B cell (primary cell): ENCODE measurements around the gene WRNIP1.

Experiments
- EZH2 ChIP-seq: IDR thresholded peaks from 2 replicates; pipeline ENCODE4 v1.6.1; 2012; ENCODE audit warnings: borderline replicate concordance, low read depth, mild to moderate bottlenecking, moderate library complexity, low read length; ENCODE audit not compliant: insufficient read depth, poor library complexity, severe bottlenecking
- TF ChIP-seq, protein P1 (sequence below): fragments of 200-600 bp; IDR thresholded peaks from one replicate; pipeline ENCODE4 v1.8.0; 2022; ENCODE audit warnings: antibody characterized with exemption, mild to moderate bottlenecking

DNA sequence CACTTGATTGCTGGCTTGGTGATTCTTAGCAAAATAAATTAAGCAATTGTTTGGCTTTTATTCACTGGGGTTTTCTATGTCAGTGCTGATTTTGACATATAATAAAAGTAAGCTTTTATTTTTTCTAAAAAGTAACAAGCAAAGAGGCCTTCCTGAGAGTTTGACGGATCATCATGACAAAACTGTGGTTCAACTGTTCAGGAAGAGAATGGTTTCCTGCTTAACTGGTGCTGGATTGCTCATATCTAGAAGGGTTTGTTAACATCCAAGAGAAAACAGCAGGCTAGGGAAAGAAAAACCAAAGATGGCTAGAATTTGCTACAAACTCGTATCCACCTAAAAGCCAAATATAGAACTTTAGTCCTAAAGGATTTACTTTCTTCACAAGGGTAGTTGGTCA, 55.2 kb downstream of the WRNIP1 start:
- TF ChIP-seq EZH2 = no peak
- TF ChIP-seq, protein P1, sequence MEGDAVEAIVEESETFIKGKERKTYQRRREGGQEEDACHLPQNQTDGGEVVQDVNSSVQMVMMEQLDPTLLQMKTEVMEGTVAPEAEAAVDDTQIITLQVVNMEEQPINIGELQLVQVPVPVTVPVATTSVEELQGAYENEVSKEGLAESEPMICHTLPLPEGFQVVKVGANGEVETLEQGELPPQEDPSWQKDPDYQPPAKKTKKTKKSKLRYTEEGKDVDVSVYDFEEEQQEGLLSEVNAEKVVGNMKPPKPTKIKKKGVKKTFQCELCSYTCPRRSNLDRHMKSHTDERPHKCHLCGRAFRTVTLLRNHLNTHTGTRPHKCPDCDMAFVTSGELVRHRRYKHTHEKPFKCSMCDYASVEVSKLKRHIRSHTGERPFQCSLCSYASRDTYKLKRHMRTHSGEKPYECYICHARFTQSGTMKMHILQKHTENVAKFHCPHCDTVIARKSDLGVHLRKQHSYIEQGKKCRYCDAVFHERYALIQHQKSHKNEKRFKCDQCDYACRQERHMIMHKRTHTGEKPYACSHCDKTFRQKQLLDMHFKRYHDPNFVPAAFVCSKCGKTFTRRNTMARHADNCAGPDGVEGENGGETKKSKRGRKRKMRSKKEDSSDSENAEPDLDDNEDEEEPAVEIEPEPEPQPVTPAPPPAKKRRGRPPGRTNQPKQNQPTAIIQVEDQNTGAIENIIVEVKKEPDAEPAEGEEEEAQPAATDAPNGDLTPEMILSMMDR = no peak
